GM13976 (cell line): Measurements from ENCODE around the gene ESX1.

Experiments used
- DNase-seq: peaks from one replicate; pipeline ENCODE4 v3.0.0; 2012; ENCODE audit warnings: low spot score
- CTCF ChIP-seq: IDR thresholded peaks from 2 replicates; pipeline ENCODE4 v1.5.1; 2012; ENCODE audit warnings: borderline replicate concordance, mild to moderate bottlenecking; ENCODE audit not compliant: insufficient read depth; ENCODE audit errors: extremely low read depth, missing control alignments, control extremely low read depth
- in situ Hi-C: fragments of 300-500 bp; cut with MboI; formaldehyde crosslinking; loops from one replicate; pipeline ENCODE4 v1.12.0; 2022; ENCODE audit warnings: low sequenced_read_pairs, mixed read lengths, inconsistent platforms; ENCODE audit not compliant: unreplicated experiment

Gene ESX1

GRCh38 chrX:104282166-104282725 is 27.5 kb upstream of the ESX1 start:
- no peak for TF ChIP-seq CTCF
- DNase-seq, result no peak

GRCh38 chrX:104281564-104281963 is 26.8 kb upstream of the ESX1 start:
- no peak for DNase-seq
- in situ Hi-C loops, result no loop called here
- no peak for TF ChIP-seq CTCF

More at GRCh38 chrX:104282166-104282725, 27.5 kb upstream of the ESX1 start:
- in situ Hi-C loops, result no loop called here

GRCh38 chrX:104280609-104281008 is 25.9 kb upstream of the ESX1 start:
- in situ Hi-C loops, result no loop called here

GRCh38 chrX:104270916-104271512 is 16.3 kb upstream of the ESX1 start:
- DNase-seq, result peak; percentile 24
- TF ChIP-seq CTCF, result peak; percentile 38
- in situ Hi-C loops, result no loop called here

More at GRCh38 chrX:104280609-104281008, 25.9 kb upstream of the ESX1 start:
- TF ChIP-seq CTCF, result no peak
- DNase-seq, result no peak

- no peak for TF ChIP-seq CTCF
- in situ Hi-C loops, result no loop called here
- no peak for DNase-seq
Measured at GRCh38 chrX:104270212-104270611, 15.5 kb upstream of the ESX1 start.

- no peak for DNase-seq
- in situ Hi-C loops, result no loop called here
- no peak for TF ChIP-seq CTCF
Measured at GRCh38 chrX:104255465-104255864, 732 bp upstream of the ESX1 start.
